Effector memory CD4-positive, alpha-beta T cell (primary cell): ENCODE data around the gene WDR45B.
A peak's percentile ranks its signal among the peaks of the same experiment; 100 is the strongest.

Source experiments
- DNase-seq, 3 donors: peaks; one replicate each; pipeline ENCODE4 v3.0.0-alpha.2; 2020
- H3K27ac ChIP-seq: 2 replicates; pipeline ENCODE4 v1.7.0; 2013; ENCODE audit warnings: mild to moderate bottlenecking, low read length, moderate library complexity; ENCODE audit not compliant: insufficient read depth, poor library complexity, severe bottlenecking
- H3K27me3 ChIP-seq: replicated peaks from 2 replicates; pipeline ENCODE4 v1.7.0; 2013; ENCODE audit warnings: mild to moderate bottlenecking, low read length; ENCODE audit not compliant: insufficient read depth, control insufficient read depth, poor library complexity, severe bottlenecking
- H3K36me3 ChIP-seq: 2 replicates; pipeline ENCODE4 v1.7.0; 2013; ENCODE audit warnings: mild to moderate bottlenecking, low read length, moderate library complexity; ENCODE audit not compliant: control insufficient read depth, insufficient read depth
- H3K4me1 ChIP-seq: 2 replicates; pipeline ENCODE4 v1.7.0; 2013; ENCODE audit warnings: low read length, mild to moderate bottlenecking; ENCODE audit not compliant: control insufficient read depth, insufficient read depth, poor library complexity, severe bottlenecking
- H3K4me3 ChIP-seq: 2 replicates; pipeline ENCODE4 v1.7.0; 2013; ENCODE audit warnings: low read length, low read depth, mild to moderate bottlenecking; ENCODE audit not compliant: insufficient read depth, poor library complexity, severe bottlenecking
- H3K9me3 ChIP-seq: 2 replicates; pipeline ENCODE4 v1.7.0; 2013; ENCODE audit warnings: mild to moderate bottlenecking, low read length, moderate library complexity; ENCODE audit not compliant: control insufficient read depth

WDR45B gene

GRCh38 chr17:82601447-82602000 is 46.7 kb downstream of the WDR45B start:
- Histone ChIP-seq H3K27me3 (no peaks in the 10 kb centered on the region), H3K4me1 (peaks cover 5% of the 10 kb centered on the region), H3K4me3 (no peak overlapping the region), H3K36me3 (peaks cover 45% of the 10 kb centered on the region), H3K9me3 (no peaks in the 10 kb centered on the region), H3K27ac (no peak overlapping the region)
- DNase-seq, result no peak

GRCh38 chr17:82600731-82601446 is 47.4 kb downstream of the WDR45B start:
- Histone ChIP-seq H3K4me1 (peaks cover 5% of the 10 kb centered on the region), H3K27ac (no peak overlapping the region), H3K4me3 (no peak overlapping the region), H3K9me3 (no peaks in the 10 kb centered on the region), H3K27me3 (no peaks in the 10 kb centered on the region), H3K36me3 (peaks cover 39% of the 10 kb centered on the region)
- no peak for DNase-seq

GRCh38 chr17:82599674-82600661 is 48.3 kb downstream of the WDR45B start:
- no peak for DNase-seq
- H3K27ac ChIP-seq, result no peak overlapping the region
- peaks cover 35% of the 10 kb centered on the region for H3K36me3 ChIP-seq
- no peaks in the 10 kb centered on the region for H3K9me3 ChIP-seq
- peaks cover 5% of the 10 kb centered on the region for H3K4me1 ChIP-seq
- H3K4me3 ChIP-seq, result no peak overlapping the region
- no peaks in the 10 kb centered on the region for H3K27me3 ChIP-seq

GRCh38 chr17:82598256-82599119 is 49.8 kb downstream of the WDR45B start:
- H3K27me3 ChIP-seq, result no peaks in the 10 kb centered on the region
- peaks cover 6% of the 10 kb centered on the region for H3K4me1 ChIP-seq
- no peak overlapping the region for H3K4me3 ChIP-seq
- DNase-seq, result no peak
- peaks cover 31% of the 10 kb centered on the region for H3K36me3 ChIP-seq
- H3K9me3 ChIP-seq, result no peaks in the 10 kb centered on the region
- H3K27ac ChIP-seq, result no peak overlapping the region

GRCh38 chr17:82596837-82597672 is 51.2 kb downstream of the WDR45B start:
- Histone ChIP-seq H3K4me1 (peaks cover 18% of the 10 kb centered on the region), H3K27ac (no peak overlapping the region), H3K36me3 (peaks cover 20% of the 10 kb centered on the region), H3K4me3 (no peak overlapping the region), H3K27me3 (no peaks in the 10 kb centered on the region), H3K9me3 (no peaks in the 10 kb centered on the region)
- no peak for DNase-seq

- Histone ChIP-seq H3K9me3 (no peaks in the 10 kb centered on the region), H3K36me3 (peaks cover 15% of the 10 kb centered on the region), H3K4me1 (peaks cover 19% of the 10 kb centered on the region), H3K27ac (no peak overlapping the region), H3K27me3 (no peaks in the 10 kb centered on the region), H3K4me3 (no peak overlapping the region)
- DNase-seq, result no peak
These were observed 51.9 kb downstream of the WDR45B start for GRCh38 chr17:82596296-82596695.

GRCh38 chr17:82595893-82596292 is 52.4 kb downstream of the WDR45B start:
- no peak for DNase-seq
- Histone ChIP-seq H3K27ac (no peak overlapping the region), H3K27me3 (no peaks in the 10 kb centered on the region), H3K9me3 (no peaks in the 10 kb centered on the region), H3K4me3 (no peak overlapping the region), H3K36me3 (peaks cover 14% of the 10 kb centered on the region), H3K4me1 (peaks cover 19% of the 10 kb centered on the region)

- no peaks in the 10 kb centered on the region for H3K27me3 ChIP-seq
- peaks cover 19% of the 10 kb centered on the region for H3K4me1 ChIP-seq
- no peak overlapping the region for H3K27ac ChIP-seq
- no peaks in the 10 kb centered on the region for H3K9me3 ChIP-seq
- no peak for DNase-seq
- no peak overlapping the region for H3K4me3 ChIP-seq
- peaks cover 7% of the 10 kb centered on the region for H3K36me3 ChIP-seq
These were observed 53.7 kb downstream of the WDR45B start for GRCh38 chr17:82594571-82594970.

- Histone ChIP-seq H3K27ac (peak overlapping the region; percentile 58), H3K4me1 (peaks cover 19% of the 10 kb centered on the region), H3K36me3 (peaks cover 7% of the 10 kb centered on the region), H3K27me3 (no peaks in the 10 kb centered on the region), H3K4me3 (peak overlapping the region; percentile 55), H3K9me3 (no peaks in the 10 kb centered on the region)
- DNase-seq, result no peak
These were observed 54.6 kb downstream of the WDR45B start for GRCh38 chr17:82593590-82594087.
